Panc1 (cell line): ENCODE measurements around the gene CCDC69.

Source experiments
- CTCF ChIP-seq: fragments of 450-650 bp; IDR thresholded peaks from 2 replicates; pipeline ENCODE4 v1.5.1; 2017; ENCODE audit warnings: mild to moderate bottlenecking
- REST ChIP-seq, 2 experiments: IDR thresholded peaks; 2 replicates each; pipeline ENCODE4 v1.6.1; 2011 to 2012; ENCODE audit warnings: low read depth in 2 of 2, control low read depth in 1 of 2, low read length in 1 of 2, mild to moderate bottlenecking in 1 of 2, moderate library complexity in 1 of 2; ENCODE audit not compliant: insufficient read depth in 1 of 2
- SIN3A ChIP-seq: IDR thresholded peaks from 2 replicates; pipeline ENCODE4 v1.6.1; 2012; ENCODE audit warnings: low read depth, mild to moderate bottlenecking, low read length, moderate library complexity, borderline replicate concordance; ENCODE audit not compliant: insufficient read depth
- TCF7L2 ChIP-seq: IDR thresholded peaks from 2 replicates; pipeline ENCODE4 v1.6.1; 2011; ENCODE audit warnings: mild to moderate bottlenecking, low read depth, low read length, inconsistent platforms

- TF ChIP-seq CTCF: no peak
- no peak for TF ChIP-seq TCF7L2
- TF ChIP-seq SIN3A: no peak
- TF ChIP-seq REST (IDR thresholded peaks at IDR 0.05; ENCODE audit: insufficient read depth in 1 of 2, low read depth in 2 of 2, low read length in 1 of 2): no peak
Observed at GRCh38 chr5:151182976-151183375, 40.9 kb downstream of the CCDC69 start.
